Endothelial cell (in vitro differentiated cells): Measurements from ENCODE around the gene DGKQ. TPM values are rescaled to one million over a fixed set of nuclear protein-coding genes. Genes with fewer than 3 reads are reported as not detected.

Source experiments
- DNase-seq: peaks from one replicate; pipeline ENCODE4 v3.0.0; 2021; ENCODE audit warnings: low spot score
- H3K27ac Mint-ChIP-seq: one replicate; pipeline ENCODE4 v1.8.0; 2021; ENCODE audit warnings: mixed read lengths, inconsistent platforms; ENCODE audit not compliant: unreplicated experiment
- H3K27me3 Mint-ChIP-seq: one replicate; pipeline ENCODE4 v1.8.0; 2021; ENCODE audit warnings: mild to moderate bottlenecking, moderate library complexity, mixed read lengths, inconsistent platforms; ENCODE audit not compliant: unreplicated experiment
- H3K36me3 Mint-ChIP-seq: one replicate; pipeline ENCODE4 v1.8.0; 2021; ENCODE audit warnings: mild to moderate bottlenecking, low read depth, mixed read lengths, inconsistent platforms; ENCODE audit not compliant: unreplicated experiment
- H3K4me1 Mint-ChIP-seq: one replicate; pipeline ENCODE4 v1.8.0; 2021; ENCODE audit warnings: mild to moderate bottlenecking, mixed read lengths, inconsistent platforms; ENCODE audit not compliant: unreplicated experiment
- H3K4me3 Mint-ChIP-seq: one replicate; pipeline ENCODE4 v1.8.0; 2021; ENCODE audit warnings: mild to moderate bottlenecking, mixed read lengths, inconsistent platforms; ENCODE audit not compliant: unreplicated experiment
- H3K9me3 Mint-ChIP-seq: one replicate; pipeline ENCODE4 v1.8.0; 2021; ENCODE audit warnings: mixed read lengths, inconsistent platforms; ENCODE audit not compliant: unreplicated experiment
- total RNA-seq: library from RNA; stranded (reverse); fragmentation: NEBNext Ultra II Directional; extraction: Animal tissue kit (Norgen Biotek cat#: 25700); gene quantifications from one replicate; pipeline ENCODE4 v1.2.1, GENCODE V29; 2021; ENCODE audit not compliant: unreplicated experiment
- TF ChIP-seq, protein P1 (sequence below): fragments of 200-600 bp; sonication (generic); IDR thresholded peaks from one replicate; pipeline ENCODE4 v1.5.0; 2021; ENCODE audit warnings: antibody characterized with exemption; ENCODE audit not compliant: unreplicated experiment

DGKQ gene
- total RNA-seq, 1 donor from 2014 or later: 14.5 TPM

DNA sequence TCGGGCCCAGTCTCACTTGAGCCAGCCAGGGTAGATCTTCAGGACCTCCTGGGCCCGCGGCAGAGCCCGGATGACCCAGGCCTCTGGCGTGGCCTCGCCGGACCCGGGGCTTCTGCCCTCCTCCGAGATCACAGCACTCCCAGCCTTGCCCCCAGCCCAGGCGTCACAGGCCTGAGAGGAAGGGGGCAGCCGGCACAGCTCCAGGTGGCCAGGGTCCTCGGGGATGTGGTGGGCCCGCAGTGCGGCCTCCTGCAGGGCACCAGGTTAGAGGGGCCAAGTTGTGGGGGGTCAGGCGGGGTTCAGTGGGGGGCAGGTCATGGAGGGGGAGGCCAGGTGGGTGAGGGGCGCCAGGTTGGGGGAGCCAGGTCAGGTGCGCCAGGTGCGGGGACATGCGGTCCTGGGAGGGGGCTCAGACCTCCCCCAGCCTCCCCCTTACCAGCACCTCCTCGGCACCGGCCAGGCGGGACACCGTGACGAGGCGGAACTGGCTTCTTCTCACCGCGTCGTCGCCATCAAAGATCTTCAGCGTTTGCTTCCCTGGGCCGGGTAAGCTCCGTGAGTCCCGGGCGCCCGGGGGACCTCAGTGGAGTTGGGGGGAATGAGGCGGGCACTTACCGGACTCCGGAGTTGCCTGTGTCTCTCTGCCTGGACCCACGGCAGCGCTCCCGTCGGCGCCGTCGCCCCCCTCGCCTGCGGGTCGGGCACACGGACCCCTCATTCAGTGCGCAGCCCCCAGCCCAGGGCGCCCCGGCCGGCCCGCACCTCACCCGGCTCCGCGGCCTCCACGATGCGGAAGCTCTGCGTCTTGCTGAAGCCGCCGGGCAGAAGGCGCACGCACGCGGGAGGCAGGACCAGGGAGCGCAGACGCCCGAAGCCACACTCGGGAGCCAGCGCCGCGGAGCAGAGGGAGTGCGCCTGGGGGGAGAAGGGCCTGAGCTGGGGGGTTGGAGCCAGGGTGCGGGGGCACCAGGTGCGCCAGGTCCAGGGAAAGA, 6.0 kb downstream of the DGKQ start:
- peaks cover 3% of the 10 kb centered on the region for H3K36me3 Mint-ChIP-seq
- no peak overlapping the region for H3K27ac Mint-ChIP-seq
- TF ChIP-seq, protein P1, sequence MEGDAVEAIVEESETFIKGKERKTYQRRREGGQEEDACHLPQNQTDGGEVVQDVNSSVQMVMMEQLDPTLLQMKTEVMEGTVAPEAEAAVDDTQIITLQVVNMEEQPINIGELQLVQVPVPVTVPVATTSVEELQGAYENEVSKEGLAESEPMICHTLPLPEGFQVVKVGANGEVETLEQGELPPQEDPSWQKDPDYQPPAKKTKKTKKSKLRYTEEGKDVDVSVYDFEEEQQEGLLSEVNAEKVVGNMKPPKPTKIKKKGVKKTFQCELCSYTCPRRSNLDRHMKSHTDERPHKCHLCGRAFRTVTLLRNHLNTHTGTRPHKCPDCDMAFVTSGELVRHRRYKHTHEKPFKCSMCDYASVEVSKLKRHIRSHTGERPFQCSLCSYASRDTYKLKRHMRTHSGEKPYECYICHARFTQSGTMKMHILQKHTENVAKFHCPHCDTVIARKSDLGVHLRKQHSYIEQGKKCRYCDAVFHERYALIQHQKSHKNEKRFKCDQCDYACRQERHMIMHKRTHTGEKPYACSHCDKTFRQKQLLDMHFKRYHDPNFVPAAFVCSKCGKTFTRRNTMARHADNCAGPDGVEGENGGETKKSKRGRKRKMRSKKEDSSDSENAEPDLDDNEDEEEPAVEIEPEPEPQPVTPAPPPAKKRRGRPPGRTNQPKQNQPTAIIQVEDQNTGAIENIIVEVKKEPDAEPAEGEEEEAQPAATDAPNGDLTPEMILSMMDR: no peak
- peaks cover 21% of the 10 kb centered on the region for H3K27me3 Mint-ChIP-seq
- H3K9me3 Mint-ChIP-seq: no peaks in the 10 kb centered on the region
- H3K4me1 Mint-ChIP-seq: no peaks in the 10 kb centered on the region
- DNase-seq: no peak
- H3K4me3 Mint-ChIP-seq: no peak overlapping the region

DNA sequence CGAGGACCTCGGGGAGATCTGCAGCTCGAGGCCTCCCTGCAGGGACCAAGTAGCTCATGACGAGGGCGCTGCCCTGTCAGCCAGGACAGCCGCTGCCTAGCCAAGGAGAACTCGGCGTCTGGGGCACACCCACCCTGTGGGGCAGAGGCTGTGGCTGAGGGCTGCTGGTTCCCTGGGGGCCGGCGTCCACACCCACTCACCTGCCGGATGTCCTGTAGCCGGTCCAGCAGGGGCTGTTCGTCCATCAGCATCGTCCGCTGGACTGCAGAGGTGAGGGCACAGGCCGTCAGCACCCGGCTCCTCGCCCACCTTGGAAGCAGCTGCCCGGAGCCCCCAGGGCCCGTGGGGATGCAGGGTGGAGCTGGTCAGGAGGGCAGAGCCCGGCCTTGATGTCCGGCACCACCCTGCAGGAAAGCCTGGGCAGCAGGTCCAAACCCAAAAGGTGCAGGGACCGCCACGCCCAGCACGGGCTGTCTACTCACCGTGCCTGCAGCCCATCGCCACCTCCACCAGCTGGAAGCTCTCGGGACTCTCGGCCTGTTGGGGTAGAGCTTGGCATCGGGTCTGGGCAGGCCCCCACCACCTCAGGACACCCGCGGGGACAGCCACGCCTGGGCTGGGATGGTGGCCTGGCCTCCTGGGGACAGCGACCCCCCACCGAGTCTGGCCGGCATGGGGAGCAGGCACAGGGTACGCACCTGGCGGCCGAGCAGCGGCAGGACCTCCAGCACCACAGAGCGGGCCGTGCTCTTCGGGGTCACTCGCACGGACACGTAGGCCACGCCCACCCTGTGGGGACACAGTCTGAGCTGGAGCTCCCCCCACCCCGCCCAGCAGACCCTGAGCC, 6.9 kb downstream of the DGKQ start:
- Mint-ChIP-seq H3K27me3 (peaks cover 22% of the 10 kb centered on the region), H3K9me3 (no peaks in the 10 kb centered on the region), H3K36me3 (peaks cover 3% of the 10 kb centered on the region), H3K4me1 (no peaks in the 10 kb centered on the region), H3K4me3 (no peak overlapping the region), H3K27ac (no peak overlapping the region)
- TF ChIP-seq, protein P1: no peak
- no peak for DNase-seq

DNA sequence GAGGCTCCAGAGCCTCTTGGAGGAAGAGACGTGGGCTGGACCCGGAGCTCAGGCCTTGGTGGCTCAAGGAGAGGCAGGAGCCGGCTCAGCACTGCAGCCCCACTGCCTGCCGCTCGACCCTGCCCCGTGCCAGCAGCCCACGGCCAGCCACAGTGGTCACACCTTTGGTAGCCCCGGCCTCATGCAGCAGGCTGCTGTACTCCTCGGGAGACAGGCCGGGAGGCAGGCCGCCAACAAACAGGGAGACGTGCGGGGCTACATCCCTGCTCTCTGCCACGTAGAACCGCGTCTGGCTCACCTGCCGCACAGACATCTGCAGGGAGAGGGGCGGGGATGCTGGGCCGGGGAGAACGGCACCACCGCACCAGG, 7.6 kb downstream of the DGKQ start:
- Mint-ChIP-seq H3K4me1 (no peaks in the 10 kb centered on the region), H3K27ac (no peak overlapping the region), H3K27me3 (peaks cover 21% of the 10 kb centered on the region), H3K36me3 (peaks cover 3% of the 10 kb centered on the region), H3K9me3 (no peaks in the 10 kb centered on the region), H3K4me3 (peak overlapping the region; percentile 69)
- no peak for DNase-seq
- TF ChIP-seq, protein P1: no peak

DNA sequence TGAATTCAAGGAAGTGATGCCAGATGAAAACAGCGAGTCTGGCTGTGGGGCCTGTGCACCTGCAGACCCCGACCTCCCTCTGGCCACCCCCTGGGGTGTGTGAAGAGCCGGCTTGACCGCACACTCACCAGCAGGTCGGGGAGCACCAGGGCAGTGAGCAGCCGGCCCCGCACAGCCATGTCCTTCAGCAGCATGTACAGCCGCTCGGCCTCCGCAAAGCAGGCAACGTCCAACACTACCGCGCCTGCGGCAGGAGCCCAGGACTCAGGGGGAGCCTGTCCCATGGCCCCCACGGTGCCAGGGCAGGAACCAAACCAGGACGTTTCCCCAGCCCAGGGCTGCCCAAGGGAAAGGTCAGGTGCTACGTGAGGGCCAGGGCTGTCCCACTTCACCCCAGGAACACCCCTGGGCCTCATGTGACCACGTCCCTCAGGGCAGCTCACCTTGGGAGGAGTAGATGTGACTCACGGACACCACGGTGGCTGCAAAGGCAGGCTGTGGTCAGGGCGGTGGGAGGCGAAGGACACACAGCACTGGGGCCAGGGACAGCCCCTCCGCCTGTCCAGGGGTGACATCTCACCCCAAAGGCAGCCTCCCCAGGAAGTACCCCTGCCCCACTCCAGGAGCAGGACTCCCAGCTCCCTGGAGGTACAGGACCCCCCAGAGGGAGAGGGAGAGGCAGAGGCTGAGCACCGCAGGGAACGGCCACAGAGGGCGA, 8.2 kb downstream of the DGKQ start:
- no peaks in the 10 kb centered on the region for H3K4me1 Mint-ChIP-seq
- no peak for DNase-seq
- TF ChIP-seq, protein P1: no peak
- H3K4me3 Mint-ChIP-seq: no peak overlapping the region
- H3K27ac Mint-ChIP-seq: no peak overlapping the region
- H3K9me3 Mint-ChIP-seq: no peaks in the 10 kb centered on the region
- peaks cover 3% of the 10 kb centered on the region for H3K36me3 Mint-ChIP-seq
- peaks cover 17% of the 10 kb centered on the region for H3K27me3 Mint-ChIP-seq
